Neutrophil (primary cell): ENCODE data around the gene HAO1.

Experiments
- H3K27ac ChIP-seq: fragments of 200-600 bp; sonication (generic); 2 replicates; pipeline ENCODE4 v1.5.1; 2016; ENCODE audit warnings: mild to moderate bottlenecking, moderate library complexity
- H3K27me3 ChIP-seq: fragments of 200-600 bp; sonication (generic); 2 replicates; pipeline ENCODE4 v1.6.0; 2016; ENCODE audit warnings: mild to moderate bottlenecking
- H3K36me3 ChIP-seq: fragments of 200-600 bp; sonication (generic); 2 replicates; pipeline ENCODE4 v1.5.1; 2017
- H3K4me1 ChIP-seq, 2 experiments: fragments of 200-600 bp in 1 of 2; sonication (generic) in 1 of 2; 1 replicate in 1 of 2; 2 replicates in 1 of 2; pipeline versions ENCODE4 v1.5.1 to v1.6.1; 2013 to 2016; ENCODE audit warnings: low read depth in 1 of 2, low read length in 1 of 2, mild to moderate bottlenecking in 1 of 2, moderate library complexity in 1 of 2; ENCODE audit not compliant: control insufficient read depth in 1 of 2, insufficient read depth in 1 of 2
- H3K4me3 ChIP-seq, 2 experiments: fragments of 200-600 bp in 1 of 2; sonication (generic) in 1 of 2; 1 replicate in 1 of 2; 2 replicates in 1 of 2; pipeline ENCODE4 v1.5.1; 2013 to 2016; ENCODE audit warnings: low read depth in 1 of 2, low read length in 1 of 2, mild to moderate bottlenecking in 1 of 2, moderate library complexity in 1 of 2
- H3K9me3 ChIP-seq: fragments of 200-600 bp; sonication (generic); 2 replicates; pipeline ENCODE4 v1.5.1; 2016
- CTCF ChIP-seq: fragments of 200-600 bp; sonication (generic); IDR thresholded peaks from 2 replicates; pipeline ENCODE4 v1.5.1; 2016; ENCODE audit warnings: antibody characterized with exemption

The HAO1 gene

GRCh38 chr20:7849675-7850074 lies 90.6 kb downstream of the HAO1 start:
- Histone ChIP-seq H3K4me3 (no peak overlapping the region), H3K27ac (no peak overlapping the region), H3K9me3 (no peaks in the 10 kb centered on the region), H3K27me3 (peaks cover 39% of the 10 kb centered on the region), H3K36me3 (no peaks in the 10 kb centered on the region), H3K4me1 (no peaks in the 10 kb centered on the region)
- TF ChIP-seq CTCF, result no peak

GRCh38 chr20:7848351-7848750 lies 91.9 kb downstream of the HAO1 start:
- no peaks in the 10 kb centered on the region for H3K36me3 ChIP-seq
- no peak for TF ChIP-seq CTCF

GRCh38 chr20:7843613-7844012 lies 96.6 kb downstream of the HAO1 start:
- TF ChIP-seq CTCF, result no peak
- H3K27ac ChIP-seq, result no peak overlapping the region
- no peak overlapping the region for H3K4me3 ChIP-seq

More at GRCh38 chr20:7848351-7848750, 91.9 kb downstream of the HAO1 start:
- no peaks in the 10 kb centered on the region for H3K4me1 ChIP-seq
- no peak overlapping the region for H3K4me3 ChIP-seq
- H3K27me3 ChIP-seq, result peaks cover 39% of the 10 kb centered on the region
- H3K27ac ChIP-seq, result no peak overlapping the region
- no peaks in the 10 kb centered on the region for H3K9me3 ChIP-seq

GRCh38 chr20:7841971-7842310 lies 98.3 kb downstream of the HAO1 start:
- Histone ChIP-seq H3K27me3 (peaks cover 26% of the 10 kb centered on the region), H3K4me3 (no peak overlapping the region), H3K9me3 (no peaks in the 10 kb centered on the region), H3K27ac (no peak overlapping the region), H3K36me3 (no peaks in the 10 kb centered on the region), H3K4me1 (no peaks in the 10 kb centered on the region)
- TF ChIP-seq CTCF, result no peak

More at GRCh38 chr20:7843613-7844012, 96.6 kb downstream of the HAO1 start:
- Histone ChIP-seq H3K27me3 (peaks cover 29% of the 10 kb centered on the region), H3K9me3 (no peaks in the 10 kb centered on the region), H3K36me3 (no peaks in the 10 kb centered on the region), H3K4me1 (no peaks in the 10 kb centered on the region)

GRCh38 chr20:7841291-7841970 lies 98.8 kb downstream of the HAO1 start:
- Histone ChIP-seq H3K4me3 (no peak overlapping the region), H3K27ac (no peak overlapping the region), H3K9me3 (no peaks in the 10 kb centered on the region), H3K36me3 (no peaks in the 10 kb centered on the region), H3K4me1 (no peaks in the 10 kb centered on the region), H3K27me3 (peaks cover 22% of the 10 kb centered on the region)
- TF ChIP-seq CTCF, result no peak
